Neutrophil (primary cell): ENCODE measurements around the gene PLGLB2.
"Not testable (repeated sequence)": the region's sequence is repeated elsewhere in the genome, so short reads cannot be mapped to it uniquely, and the experiment has no call there.

Source experiments
- H3K27ac ChIP-seq: fragments of 200-600 bp; sonication (generic); 2 replicates; pipeline ENCODE4 v1.5.1; 2016; ENCODE audit warnings: mild to moderate bottlenecking, moderate library complexity
- H3K27me3 ChIP-seq: fragments of 200-600 bp; sonication (generic); 2 replicates; pipeline ENCODE4 v1.6.0; 2016; ENCODE audit warnings: mild to moderate bottlenecking
- H3K36me3 ChIP-seq: fragments of 200-600 bp; sonication (generic); 2 replicates; pipeline ENCODE4 v1.5.1; 2017
- H3K4me1 ChIP-seq, 2 experiments: fragments of 200-600 bp in 1 of 2; sonication (generic) in 1 of 2; 1 replicate in 1 of 2; 2 replicates in 1 of 2; pipeline versions ENCODE4 v1.5.1 to v1.6.1; 2013 to 2016; ENCODE audit warnings: low read depth in 1 of 2, low read length in 1 of 2, mild to moderate bottlenecking in 1 of 2, moderate library complexity in 1 of 2; ENCODE audit not compliant: control insufficient read depth in 1 of 2, insufficient read depth in 1 of 2
- H3K4me3 ChIP-seq, 2 experiments: fragments of 200-600 bp in 1 of 2; sonication (generic) in 1 of 2; 1 replicate in 1 of 2; 2 replicates in 1 of 2; pipeline ENCODE4 v1.5.1; 2013 to 2016; ENCODE audit warnings: low read depth in 1 of 2, low read length in 1 of 2, mild to moderate bottlenecking in 1 of 2, moderate library complexity in 1 of 2
- H3K9me3 ChIP-seq: fragments of 200-600 bp; sonication (generic); 2 replicates; pipeline ENCODE4 v1.5.1; 2016

PLGLB2 gene

GRCh38 chr2:87747791-87748190, at the start of gene PLGLB2:
PLGLB2 (plus strand) TSS chr2:87748087; CDS start chr2:87748154, 67 bp downstream.
- H3K9me3 ChIP-seq, H3K4me3 ChIP-seq, H3K4me1 ChIP-seq, H3K27ac ChIP-seq, H3K36me3 ChIP-seq, H3K27me3 ChIP-seq: not testable (repeated sequence)

- not testable (repeated sequence) for H3K4me1 ChIP-seq, H3K27ac ChIP-seq, H3K9me3 ChIP-seq, H3K36me3 ChIP-seq, H3K27me3 ChIP-seq, H3K4me3 ChIP-seq
These were observed 43.1 kb upstream of the PLGLB2 start for GRCh38 chr2:87704572-87705323.

- H3K27ac ChIP-seq, H3K36me3 ChIP-seq, H3K9me3 ChIP-seq, H3K4me1 ChIP-seq, H3K27me3 ChIP-seq, H3K4me3 ChIP-seq: not testable (repeated sequence)
These were observed 39.5 kb upstream of the PLGLB2 start for GRCh38 chr2:87708368-87708767.

DNA sequence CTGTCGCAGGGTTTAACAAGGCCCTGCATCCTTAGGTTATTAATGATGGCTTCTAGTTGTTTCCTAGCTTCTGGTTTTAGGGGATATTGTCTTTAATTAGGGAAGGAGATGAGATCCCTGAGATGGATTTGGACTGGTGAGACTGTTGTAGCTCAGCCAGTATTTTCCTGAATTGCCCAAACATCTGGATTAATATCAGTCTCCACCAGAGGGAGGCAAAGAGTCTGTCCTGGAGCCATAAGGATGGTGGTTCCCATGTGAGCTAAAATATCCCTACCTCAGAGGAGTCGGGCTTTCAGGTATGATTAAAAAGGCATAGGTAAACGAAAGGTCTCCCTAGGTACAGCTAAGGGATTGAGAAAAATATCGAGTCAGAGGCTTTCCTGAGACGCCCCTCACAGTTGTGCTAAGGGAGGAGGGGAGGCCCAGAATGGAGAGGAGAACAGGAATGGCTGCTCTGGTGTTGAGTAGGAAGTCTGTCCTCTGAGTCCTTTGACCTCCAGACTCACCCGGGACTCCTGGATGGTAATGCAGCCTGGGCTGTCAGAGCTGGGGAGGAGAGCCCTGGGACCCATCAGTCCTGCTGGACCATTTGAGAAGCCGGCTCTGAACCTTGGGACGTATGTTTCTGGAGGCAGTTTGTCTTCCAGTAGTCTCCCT, 19.8 kb upstream of the PLGLB2 start:
- not testable (repeated sequence) for H3K36me3 ChIP-seq, H3K4me3 ChIP-seq, H3K27ac ChIP-seq, H3K9me3 ChIP-seq, H3K4me1 ChIP-seq, H3K27me3 ChIP-seq

GRCh38 chr2:87740928-87741327, 7.0 kb upstream of the PLGLB2 start:
- not testable (repeated sequence) for H3K4me3 ChIP-seq, H3K27me3 ChIP-seq, H3K9me3 ChIP-seq, H3K36me3 ChIP-seq, H3K4me1 ChIP-seq, H3K27ac ChIP-seq

GRCh38 chr2:87742393-87743108, 5.3 kb upstream of the PLGLB2 start:
- H3K27ac ChIP-seq, H3K4me3 ChIP-seq, H3K4me1 ChIP-seq, H3K9me3 ChIP-seq, H3K27me3 ChIP-seq, H3K36me3 ChIP-seq: not testable (repeated sequence)

GRCh38 chr2:87743638-87744037, 4.2 kb upstream of the PLGLB2 start:
- H3K27me3 ChIP-seq, H3K36me3 ChIP-seq, H3K27ac ChIP-seq, H3K9me3 ChIP-seq, H3K4me3 ChIP-seq, H3K4me1 ChIP-seq: not testable (repeated sequence)

DNA sequence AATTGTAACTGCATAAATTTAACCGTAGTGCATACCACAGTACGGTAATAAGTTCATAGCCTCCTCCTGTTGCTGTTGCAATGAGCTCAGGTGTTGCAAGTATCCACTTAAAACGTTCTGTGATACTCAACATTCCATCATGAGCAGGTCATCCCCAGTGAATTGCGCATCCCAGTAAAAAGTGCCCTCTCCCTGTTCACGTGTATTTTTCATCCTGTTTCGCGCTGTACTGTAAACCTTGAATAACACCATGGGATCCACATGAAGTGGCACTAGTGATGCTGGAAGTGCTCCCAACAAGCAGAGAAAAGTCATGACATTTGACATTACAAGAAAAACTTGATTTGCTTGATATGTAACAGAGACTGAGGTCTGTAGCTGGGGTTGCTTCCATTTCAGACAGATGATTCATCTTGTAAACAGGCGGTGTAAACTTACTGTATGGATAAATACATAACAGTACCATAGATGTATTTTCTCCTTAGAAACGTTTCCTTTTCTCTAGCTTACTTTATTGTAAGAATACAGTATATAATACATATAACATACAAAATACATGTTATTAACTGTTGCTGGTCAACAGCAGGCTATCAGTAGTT, 2.4 kb upstream of the PLGLB2 start:
- not testable (repeated sequence) for H3K36me3 ChIP-seq, H3K4me3 ChIP-seq

GRCh38 chr2:87748524-87748923, 637 bp downstream of the PLGLB2 start:
- H3K4me3 ChIP-seq, H3K9me3 ChIP-seq, H3K27ac ChIP-seq, H3K27me3 ChIP-seq, H3K4me1 ChIP-seq, H3K36me3 ChIP-seq: not testable (repeated sequence)

More for the DNA sequence above, 2.4 kb upstream of the PLGLB2 start:
- H3K27ac ChIP-seq, H3K9me3 ChIP-seq, H3K27me3 ChIP-seq, H3K4me1 ChIP-seq: not testable (repeated sequence)

DNA sequence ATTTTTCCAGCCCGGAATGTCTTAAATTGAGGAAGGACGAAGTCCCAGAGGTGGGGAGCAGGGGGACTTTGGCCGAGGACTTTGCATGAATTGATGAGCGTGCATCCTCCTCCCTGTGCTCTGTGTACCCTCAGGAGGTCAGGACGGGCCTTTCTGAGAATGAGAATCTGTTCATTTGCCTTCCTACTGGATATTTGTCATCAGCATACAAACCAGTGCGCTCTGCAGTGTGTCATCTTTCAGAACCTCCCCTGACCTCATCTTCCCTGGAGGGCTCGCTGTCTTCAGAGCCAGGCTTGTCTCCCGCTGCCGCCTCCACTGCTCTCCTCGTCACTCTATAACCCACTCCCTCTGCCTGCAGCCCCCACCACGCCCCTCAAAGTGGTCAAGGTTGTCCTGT, 2.7 kb downstream of the PLGLB2 start:
- not testable (repeated sequence) for H3K36me3 ChIP-seq, H3K4me3 ChIP-seq, H3K27me3 ChIP-seq, H3K27ac ChIP-seq, H3K4me1 ChIP-seq, H3K9me3 ChIP-seq

GRCh38 chr2:87754759-87755158, 6.9 kb downstream of the PLGLB2 start:
- not testable (repeated sequence) for H3K4me3 ChIP-seq, H3K27me3 ChIP-seq, H3K9me3 ChIP-seq, H3K4me1 ChIP-seq, H3K27ac ChIP-seq, H3K36me3 ChIP-seq
